HG03432 (cell line): ENCODE data around the gene BEND7.
"Not testable (repeated sequence)": the region's sequence is repeated elsewhere in the genome, so short reads cannot be mapped to it uniquely, and the experiment has no call there.

ENCODE experiments used
- ATAC-seq: cut with Tn5 transposase; IDR thresholded peaks from one replicate; pipeline ENCODE4 v1.9.1; 2021; ENCODE audit warnings: mild to moderate bottlenecking, moderate library complexity; ENCODE audit not compliant: unreplicated experiment

Gene BEND7, protein sequence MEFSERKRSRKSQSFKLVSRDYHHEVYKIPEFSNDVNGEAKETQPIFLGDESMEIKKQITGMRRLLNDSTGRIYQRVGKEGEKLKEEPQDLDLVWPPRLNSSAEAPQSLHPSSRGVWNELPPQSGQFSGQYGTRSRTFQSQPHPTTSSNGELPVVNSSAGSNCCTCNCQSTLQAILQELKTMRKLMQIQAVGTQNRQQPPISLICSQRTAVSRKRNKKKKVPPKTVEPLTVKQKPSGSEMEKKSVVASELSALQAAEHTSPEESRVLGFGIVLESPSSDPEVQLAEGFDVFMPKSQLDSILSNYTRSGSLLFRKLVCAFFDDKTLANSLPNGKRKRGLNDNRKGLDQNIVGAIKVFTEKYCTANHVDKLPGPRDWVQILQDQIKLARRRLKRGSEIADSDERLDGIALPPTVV

DNA sequence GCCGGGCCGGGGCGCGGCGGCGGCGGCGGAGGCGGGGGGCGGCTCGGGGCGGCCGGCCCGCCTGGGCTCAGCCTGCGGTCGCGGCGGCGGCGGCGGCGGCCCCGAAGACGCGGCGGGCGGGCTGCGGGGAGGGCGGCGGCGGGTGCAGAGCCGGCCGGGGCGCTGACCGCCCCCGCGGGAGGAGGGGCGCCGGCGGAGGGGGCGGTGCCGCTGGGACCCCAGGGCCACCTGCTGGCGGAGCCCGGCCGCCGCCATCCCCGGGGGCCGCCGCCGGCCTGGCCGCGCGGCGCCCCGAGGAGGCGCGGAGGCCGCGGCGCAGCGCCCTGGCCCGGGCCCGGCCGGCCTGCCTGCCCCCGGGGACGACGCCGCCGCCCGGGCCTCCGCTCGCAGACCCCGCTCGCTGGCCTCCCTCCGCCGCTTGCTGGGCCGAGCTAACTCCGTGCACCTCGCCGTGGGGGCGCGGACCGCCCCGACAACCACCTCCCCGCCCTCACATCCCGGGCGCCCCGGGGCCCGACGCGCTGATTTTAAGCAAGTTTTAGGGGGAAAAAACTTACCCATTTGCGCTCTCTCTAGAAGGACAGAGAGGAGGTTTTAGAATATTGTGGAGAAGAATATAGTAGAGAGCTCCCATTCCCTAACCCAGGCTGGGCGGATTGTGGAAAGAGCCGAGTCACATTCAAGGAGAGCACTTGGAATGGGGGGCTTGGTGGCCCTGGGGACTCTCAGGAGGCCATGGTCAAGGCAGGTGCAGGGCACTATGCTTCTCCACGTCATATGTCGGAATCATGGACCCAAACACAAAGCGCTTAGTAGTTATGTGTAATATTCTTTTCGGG is at the start of gene BEND7:
BEND7 (minus strand) TSS at position 140 of the 839 bp plus-strand sequence. CDS start 481 bp downstream, outside the sequence.
- no peak for ATAC-seq

DNA sequence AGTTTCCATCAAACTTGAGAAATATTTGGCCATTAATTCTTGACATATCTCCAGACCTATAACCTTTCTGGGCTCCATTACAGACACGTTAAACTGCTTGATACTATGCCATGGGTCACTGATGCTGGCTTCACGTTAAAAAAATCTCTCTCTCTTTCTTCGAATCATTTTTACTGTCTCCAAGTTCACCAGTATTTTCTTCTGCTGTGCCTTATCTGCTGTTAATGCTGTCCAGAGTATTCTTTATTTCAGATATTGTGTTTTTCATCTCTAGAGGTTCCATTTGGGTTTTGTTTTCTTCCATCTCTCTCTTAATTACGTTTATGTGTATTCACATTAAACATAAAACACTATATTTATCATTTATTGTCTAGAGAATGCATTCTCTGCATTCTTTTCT is 45.1 kb upstream of the BEND7 start:
- ATAC-seq: no peak

DNA sequence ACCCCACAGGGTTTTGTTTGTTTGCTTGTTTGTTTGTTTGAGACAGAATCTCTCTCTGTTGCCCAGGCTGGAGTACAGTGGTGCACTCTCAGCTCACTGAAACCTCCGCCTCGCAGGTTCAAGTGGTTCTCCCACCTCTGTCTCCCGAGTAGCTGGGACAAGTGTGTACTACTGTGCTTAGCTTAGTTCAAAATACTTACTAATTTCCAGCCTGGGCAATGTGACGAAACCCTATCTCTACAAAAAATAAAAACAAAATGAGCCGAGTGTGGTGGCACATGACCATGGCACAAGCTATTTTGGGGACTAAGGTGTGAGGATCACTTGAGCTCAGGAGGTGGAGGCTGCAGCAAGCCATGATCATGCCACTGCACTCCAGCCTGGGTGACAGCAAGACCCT is 42.7 kb upstream of the BEND7 start:
- no peak for ATAC-seq

DNA sequence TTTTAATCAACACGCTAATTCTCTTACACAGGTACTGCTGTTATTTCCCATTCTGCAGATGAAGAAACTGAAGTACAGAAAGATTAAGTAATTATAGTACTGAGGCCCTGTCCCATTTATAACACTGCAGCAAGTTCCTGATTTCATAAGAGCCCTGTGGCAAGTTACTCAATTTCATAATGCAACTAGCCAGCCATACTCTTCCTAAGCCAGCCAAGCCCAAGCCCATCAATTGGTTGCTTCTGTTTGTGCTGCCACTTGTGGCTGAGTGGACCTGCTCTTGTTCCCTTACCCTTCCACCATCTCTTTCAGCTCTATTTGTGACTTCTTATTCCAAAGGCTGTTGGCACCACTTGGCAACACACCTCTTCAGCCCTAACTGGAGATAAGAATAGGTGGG is 38.2 kb upstream of the BEND7 start:
- ATAC-seq: no peak

DNA sequence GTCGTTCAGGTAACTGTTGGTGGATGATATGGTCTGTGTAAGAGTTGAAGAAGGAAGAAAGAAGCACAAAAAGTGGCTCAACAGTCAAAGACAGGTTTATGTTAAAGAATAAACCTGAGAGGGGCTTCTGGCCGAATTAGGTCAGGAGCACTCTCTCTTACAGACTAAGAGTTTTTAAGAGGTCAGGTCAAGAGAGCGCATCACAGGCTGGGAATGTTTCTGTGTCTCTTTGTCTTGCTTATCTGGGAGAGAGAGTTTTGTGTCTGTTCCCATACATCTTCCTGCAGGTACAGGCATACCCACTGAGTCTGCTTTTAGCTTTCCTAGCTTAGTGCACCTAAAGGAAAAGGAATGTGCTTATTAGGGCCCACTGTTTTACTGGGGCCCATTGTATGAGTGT is 35.8 kb upstream of the BEND7 start:
- ATAC-seq: no peak

DNA sequence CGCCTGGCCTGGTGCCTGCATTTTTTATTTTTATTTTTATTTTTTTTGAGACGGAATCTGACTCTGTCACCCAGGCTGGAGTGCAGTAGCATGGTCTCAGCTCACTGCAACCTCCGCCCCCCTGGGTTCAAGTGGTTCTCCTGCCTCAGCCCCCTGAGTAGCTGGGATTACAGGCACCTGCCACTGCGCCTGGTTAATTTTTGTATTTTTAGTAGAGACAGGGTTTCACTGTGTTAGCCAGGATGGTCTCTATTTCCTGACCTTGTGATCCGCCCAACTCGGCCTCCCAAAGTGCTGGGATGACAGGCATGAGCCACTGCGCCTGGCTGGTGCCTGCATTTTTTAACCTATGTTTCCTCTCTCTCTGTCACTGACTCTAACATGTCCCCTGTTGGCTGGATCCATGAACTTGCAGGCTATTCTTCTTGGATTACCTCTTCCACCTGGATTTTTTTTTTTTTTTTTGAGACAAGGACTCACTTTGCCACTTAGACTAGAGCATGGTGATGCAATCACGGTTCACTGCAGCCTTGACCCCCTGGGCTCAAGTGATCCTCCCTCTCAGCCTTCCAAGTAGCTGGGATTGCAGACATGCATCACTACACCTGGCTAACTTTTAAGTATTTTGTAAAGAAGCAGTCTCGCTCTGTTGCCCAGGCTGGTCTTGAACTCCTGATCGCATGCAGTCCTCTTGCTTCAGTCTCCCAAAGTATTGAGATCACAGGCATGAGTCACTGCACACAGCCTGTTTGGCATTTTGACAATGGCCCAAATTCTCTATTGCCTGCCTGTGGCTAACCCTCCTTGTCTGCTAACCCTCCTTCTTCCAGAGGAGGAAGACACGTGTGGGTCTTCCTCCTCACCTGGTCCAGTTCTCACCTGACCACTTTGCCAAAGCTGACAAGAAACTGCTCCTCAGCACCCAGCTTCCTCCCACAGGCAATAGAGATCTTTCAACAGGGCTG is 34.9 kb upstream of the BEND7 start:
- ATAC-seq: no peak

DNA sequence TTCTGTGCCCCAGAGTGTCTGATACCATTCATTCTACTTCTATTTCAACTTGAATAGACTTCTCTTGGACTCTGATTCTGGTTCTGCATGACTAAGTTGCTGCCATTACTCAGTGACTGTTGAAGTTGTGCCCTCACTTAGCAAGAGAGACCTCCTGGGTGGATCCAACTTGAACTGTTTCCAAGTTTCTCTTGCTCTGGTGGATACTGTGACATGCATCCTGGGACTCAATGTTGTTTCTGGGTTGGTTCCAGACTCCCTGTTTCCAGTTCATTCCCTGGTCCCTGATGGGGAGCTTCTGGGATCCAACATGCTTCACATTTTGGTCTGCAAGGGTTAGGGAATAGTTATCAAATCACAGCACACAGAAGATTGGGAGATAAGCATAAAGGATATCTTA is 31.8 kb upstream of the BEND7 start:
- ATAC-seq: no peak

DNA sequence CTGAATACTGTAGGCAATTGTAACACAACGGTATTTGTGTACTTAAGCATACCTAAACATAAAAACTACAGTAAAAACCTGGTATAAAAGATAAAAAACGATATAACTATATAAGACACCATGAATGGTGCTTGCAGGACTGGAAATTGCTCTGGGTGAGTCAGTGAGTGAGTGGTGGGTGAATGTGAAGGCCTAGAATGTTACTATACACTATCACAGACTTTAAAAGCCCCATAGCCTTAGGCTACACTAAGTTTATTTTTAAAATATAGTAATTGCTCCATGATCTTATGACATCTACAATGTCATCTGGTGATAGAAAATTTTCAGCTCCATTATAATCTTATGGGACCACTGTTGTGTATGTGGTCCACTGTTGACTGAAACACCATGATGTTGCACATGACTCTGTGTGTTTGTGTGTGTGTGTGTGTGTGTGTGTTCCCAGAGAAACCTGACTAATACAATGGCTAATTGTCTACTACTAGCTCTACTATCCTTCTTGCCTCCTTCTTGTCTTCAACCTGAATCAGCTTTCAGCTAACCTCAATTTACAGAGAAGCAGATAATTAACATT is 30.4 kb upstream of the BEND7 start:
- no peak for ATAC-seq

DNA sequence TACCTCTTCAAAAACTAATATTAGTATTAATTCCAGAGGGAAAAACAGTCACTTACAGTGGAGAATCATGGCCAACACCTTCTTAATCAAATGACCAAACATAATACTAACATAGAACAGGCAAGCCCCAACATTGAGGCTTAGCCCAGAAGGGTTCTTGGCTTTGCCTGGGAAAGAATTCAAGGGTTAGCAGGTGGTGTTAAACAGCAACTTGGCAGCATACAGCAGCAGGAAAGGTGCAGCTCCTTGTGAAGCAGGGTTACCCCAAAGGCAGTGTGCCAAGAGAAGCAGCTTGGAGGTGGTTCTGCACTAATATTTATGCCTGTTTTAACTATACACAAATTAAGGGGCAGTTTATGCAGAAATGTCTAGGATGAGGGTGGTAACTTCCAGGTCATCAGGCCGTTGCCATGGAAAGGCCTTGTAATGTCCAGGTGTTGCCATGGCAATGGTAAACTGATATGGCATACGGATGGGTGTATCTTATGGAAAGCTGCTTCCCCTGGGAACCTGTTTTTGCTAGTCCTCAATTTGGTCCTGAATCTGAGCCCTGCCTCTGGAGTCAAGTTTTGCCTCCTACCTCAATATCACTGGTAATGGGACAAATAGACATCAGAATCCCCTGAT is 27.2 kb upstream of the BEND7 start:
- no peak for ATAC-seq

DNA sequence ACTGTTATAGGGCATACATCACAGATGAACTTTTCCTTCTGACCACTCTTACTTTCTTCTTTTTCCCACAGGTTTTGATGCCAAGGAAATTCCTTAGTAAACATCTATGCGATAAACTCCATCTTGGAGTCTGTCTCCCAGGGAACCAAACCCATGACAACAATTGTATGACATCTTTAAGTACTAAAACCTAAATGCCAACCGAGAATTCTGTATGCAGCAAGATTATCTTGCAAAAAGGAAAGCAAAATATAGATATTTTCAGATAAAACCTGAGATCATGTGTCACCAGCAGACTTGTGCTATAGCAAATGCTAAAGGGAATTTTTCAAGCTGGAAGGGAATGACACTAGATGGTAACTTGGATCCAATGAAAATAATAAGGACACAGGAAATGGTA is 22.0 kb upstream of the BEND7 start:
- ATAC-seq: no peak

DNA sequence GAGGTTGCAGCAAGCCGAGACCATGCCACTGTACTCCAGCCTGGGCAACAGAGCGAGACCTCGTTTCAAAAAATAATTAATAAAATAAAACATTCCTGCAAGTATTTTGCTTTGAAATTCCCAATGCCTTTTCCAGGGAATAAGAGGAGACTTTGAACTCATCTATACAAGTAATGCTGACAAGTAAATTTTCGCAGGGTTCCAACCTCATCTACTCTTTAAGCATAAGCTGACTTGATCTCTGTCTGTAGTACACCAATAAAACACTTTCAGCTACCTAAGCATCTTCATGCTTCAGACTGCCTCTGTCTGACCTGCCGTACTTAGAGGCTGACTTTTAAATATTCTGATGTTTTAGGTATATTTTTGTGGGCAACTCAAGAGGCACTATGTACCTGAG is 13.7 kb upstream of the BEND7 start:
- ATAC-seq: no peak

DNA sequence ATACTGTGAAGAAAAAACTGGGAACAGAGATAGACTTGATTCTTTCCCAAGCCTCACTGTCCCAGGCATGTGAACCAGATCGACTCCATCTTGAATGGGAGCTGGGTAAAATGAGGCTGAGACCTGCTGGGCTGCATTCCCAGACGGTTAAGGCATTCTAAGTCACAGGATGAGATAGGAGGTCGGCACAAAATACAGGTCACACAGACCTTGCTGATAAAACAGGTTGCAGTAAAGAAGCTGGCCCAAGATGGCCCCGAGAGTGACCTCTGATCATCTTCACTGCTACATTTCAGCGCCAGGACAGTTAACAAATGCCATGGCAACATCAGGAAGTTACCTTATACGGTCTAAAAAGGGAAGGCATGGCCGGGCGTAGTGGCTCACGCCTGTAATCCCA is 9.2 kb upstream of the BEND7 start:
- ATAC-seq: not testable (repeated sequence)

DNA sequence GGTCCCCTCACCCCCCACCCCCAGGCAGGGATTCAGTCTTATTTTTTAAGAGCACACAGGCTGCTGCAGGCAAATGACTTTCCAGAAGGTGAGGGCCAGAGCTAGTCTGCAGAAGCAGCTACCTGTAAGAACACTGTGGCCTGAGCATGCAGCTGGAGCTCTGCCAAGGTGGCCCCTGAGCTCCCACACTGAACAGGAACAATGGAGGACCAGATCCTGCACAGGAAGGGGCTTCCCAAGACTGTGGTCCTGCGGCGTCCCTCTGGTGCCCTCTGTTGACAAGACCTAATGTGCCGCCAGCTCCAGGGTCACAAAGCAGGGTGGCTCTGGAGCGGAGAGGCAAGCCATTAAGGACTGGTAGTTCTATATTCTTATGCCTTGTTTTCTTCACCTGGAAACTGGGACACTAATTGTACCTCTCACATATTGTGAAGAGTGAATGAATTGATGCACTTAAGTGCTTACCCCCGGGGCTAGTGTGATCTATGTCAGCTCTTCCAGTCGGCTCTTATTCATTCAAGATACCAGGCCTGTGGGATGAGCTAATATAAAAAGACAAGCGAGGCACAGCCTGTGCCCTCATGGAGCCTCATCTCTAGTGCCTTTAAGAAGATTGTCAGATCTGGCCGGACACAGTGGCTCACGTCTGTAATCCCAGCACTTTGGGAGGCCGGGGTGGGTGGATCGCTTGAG is 8.0 kb upstream of the BEND7 start:
- ATAC-seq: no peak

DNA sequence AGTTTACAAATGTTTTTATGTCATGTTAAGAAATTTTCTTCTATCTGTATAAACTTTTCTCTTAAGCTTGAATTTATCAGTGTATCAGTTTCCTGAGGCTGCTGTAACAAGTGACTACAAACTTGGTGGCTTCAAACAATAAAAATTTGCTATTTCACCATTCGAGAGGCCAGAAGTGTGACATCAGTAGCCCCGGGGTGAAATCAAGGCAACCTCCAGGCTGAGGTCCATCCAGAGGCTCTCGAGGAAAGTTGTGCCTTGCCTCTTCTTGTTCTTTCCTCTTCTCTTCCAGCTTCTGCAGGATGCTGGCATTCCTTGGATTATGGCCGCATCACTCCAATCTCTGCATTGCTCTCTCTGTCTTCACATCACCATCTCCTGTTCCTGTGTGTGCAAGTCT is 6.5 kb upstream of the BEND7 start:
- no peak for ATAC-seq

DNA sequence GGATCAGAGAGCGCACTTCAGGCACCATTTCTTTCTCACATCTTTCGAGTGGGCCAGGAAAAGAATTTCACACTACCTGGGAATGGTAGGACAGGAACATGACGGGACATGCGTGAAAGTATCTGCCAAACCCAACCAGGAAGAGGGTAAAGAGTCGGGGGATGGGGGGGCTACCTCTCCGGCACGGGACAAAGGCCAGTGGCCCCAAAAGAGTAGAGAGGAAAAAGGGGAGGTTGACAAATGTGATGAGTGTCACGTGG is 830 bp upstream of the BEND7 start:
- ATAC-seq: no peak

DNA sequence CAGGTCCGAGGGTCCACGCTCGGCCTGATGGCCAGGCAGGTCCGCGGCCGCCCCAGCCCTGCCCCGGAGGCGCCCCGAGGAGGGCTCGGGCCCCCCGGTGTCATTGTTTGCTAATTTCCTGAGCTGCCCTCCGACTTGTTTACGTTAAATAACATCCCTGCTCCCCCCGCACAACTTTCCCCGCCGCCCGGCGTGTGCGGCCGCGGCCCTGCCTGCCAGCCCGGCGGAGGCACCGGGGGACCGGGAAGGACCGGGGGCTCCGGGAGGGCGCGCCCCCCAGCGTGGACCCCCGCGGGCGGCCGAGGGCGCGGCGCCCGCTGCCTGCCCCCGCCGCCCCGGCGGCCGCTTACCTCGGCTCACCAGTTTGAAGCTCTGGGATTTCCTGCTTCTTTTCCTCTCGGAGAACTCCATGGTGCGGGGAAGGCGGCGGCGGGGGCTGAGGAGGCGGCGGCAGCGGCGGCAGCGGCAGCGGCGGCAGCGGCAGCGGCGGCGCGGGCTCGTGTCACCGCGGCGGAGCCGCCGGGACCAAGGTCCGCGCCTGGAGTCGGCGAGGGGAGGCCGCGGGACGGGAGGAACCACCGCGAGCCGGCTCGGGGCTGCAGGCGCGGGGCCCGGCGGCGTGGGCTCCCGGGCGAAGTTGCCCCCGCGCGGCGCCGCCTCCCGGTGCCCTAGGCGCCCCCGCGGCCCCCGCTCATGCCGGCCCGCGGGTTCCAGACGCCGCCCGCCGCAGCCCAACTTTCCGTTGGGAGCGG is 515 bp downstream of the BEND7 start:
- ATAC-seq: no peak

DNA sequence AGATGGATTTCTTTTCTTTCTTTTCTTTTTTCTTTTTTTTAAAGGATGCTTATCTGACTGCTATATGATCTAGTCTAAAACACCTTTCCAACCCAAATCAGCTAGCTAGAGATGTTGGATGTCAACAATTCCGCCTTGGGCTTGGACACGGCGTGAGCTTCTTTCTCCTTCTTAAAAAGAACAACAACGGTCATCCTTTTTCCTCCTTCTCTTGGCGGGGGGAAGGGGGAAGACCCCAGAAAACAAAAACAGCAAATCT is 1.0 kb downstream of the BEND7 start:
- no peak for ATAC-seq

DNA sequence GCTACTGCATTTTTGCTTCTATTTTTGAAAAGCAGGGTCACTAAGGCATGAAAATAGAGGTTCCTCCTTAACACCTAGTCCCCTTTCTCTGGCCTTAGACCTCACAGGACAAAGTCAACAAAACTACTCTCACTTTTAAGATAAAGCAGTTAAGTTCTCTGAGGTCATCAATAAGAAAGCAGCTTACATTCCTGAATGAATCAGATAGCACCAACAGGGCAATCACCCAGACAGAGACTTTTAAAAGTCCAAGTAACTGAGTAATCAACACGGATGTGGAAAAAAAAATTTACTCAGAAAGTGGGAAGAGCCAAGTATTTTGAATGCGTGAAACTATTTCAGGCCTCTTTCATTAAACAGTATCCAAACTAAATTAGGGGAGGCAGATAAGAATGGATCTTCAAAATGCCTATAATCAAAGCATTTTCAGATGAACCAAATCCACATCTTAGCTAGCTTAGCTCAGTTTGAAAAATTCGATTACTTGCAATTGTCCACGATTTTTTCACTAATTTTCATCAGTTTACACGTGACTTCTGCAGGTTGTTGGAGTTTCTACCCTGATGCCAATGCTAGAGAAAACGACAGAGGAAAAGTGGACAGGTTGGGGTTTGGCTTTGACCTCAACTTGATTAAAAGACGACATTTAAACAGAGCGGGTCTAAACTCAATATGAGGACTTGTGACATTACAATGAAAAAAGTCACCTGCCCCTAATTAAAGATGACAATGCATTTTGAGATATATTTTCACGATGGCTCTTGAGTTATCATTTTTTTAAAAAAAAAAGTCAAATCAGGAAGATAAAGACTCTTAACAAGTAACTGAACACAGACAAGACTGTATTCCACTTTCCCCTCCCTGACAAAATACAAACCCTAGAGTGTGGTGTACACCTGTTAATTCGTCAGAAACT is 1.6 kb downstream of the BEND7 start:
- ATAC-seq: no peak
